ENCODE measurements around the gene RTN4R.
"Not testable (repeated sequence)": the region's sequence is repeated elsewhere in the genome, so short reads cannot be mapped to it uniquely, and the experiment has no call there.

RTN4R gene

GRCh38 chr22:20268279-20269012 lies at the start of gene RTN4R:
Gene RTN4R, minus strand, starts transcription at chr22:20268318. Its CDS starts 226 bp downstream, at chr22:20268092.
- DNase-seq: peak; percentile 49

GRCh38 chr22:20317402-20318042 lies 49.4 kb upstream of the RTN4R start:
- peak; percentile 33 for DNase-seq

GRCh38 chr22:20316844-20317401 lies 48.8 kb upstream of the RTN4R start:
- no peak for DNase-seq

GRCh38 chr22:20316217-20316843 lies 48.2 kb upstream of the RTN4R start:
- peak; percentile 3 for DNase-seq

GRCh38 chr22:20315337-20316216 lies 47.5 kb upstream of the RTN4R start:
- peak; percentile 3 for DNase-seq

GRCh38 chr22:20314741-20315336 lies 46.7 kb upstream of the RTN4R start:
- peak; percentile 0 for DNase-seq

GRCh38 chr22:20314206-20314605 lies 46.1 kb upstream of the RTN4R start:
- peak; percentile 1 for DNase-seq

GRCh38 chr22:20313306-20314077 lies 45.4 kb upstream of the RTN4R start:
- peak; percentile 1 for DNase-seq

GRCh38 chr22:20312396-20313191 lies 44.5 kb upstream of the RTN4R start:
- peak; percentile 1 for DNase-seq

- DNase-seq: not testable (repeated sequence)
Measured at GRCh38 chr22:20311249-20312062, 43.3 kb upstream of the RTN4R start.

GRCh38 chr22:20310773-20311172 lies 42.7 kb upstream of the RTN4R start:
- not testable (repeated sequence) for DNase-seq

- not testable (repeated sequence) for DNase-seq
Measured at GRCh38 chr22:20310180-20310579, 42.1 kb upstream of the RTN4R start.

GRCh38 chr22:20308806-20309650 lies 40.9 kb upstream of the RTN4R start:
- DNase-seq: not testable (repeated sequence)

- not testable (repeated sequence) for DNase-seq
Measured at GRCh38 chr22:20307448-20308447, 39.6 kb upstream of the RTN4R start.

- not testable (repeated sequence) for DNase-seq
Measured at GRCh38 chr22:20306646-20307447, 38.7 kb upstream of the RTN4R start.
